Measurements from ENCODE around the gene EFS.

The EFS gene

GRCh38 chr14:23378612-23379220, 13.7 kb upstream of the EFS start:
- DNase-seq (ENCODE audit: low read depth in 2 of 2) = no peak
- no peak overlapping the region for H3K4me3 ChIP-seq (replicated peaks in 1 of 2; ENCODE audit: low read depth in 2 of 2, low read length in 2 of 2)
- TF ChIP-seq, protein P1, sequence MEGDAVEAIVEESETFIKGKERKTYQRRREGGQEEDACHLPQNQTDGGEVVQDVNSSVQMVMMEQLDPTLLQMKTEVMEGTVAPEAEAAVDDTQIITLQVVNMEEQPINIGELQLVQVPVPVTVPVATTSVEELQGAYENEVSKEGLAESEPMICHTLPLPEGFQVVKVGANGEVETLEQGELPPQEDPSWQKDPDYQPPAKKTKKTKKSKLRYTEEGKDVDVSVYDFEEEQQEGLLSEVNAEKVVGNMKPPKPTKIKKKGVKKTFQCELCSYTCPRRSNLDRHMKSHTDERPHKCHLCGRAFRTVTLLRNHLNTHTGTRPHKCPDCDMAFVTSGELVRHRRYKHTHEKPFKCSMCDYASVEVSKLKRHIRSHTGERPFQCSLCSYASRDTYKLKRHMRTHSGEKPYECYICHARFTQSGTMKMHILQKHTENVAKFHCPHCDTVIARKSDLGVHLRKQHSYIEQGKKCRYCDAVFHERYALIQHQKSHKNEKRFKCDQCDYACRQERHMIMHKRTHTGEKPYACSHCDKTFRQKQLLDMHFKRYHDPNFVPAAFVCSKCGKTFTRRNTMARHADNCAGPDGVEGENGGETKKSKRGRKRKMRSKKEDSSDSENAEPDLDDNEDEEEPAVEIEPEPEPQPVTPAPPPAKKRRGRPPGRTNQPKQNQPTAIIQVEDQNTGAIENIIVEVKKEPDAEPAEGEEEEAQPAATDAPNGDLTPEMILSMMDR (IDR thresholded peaks at IDR 0.05; ENCODE audit: low read depth, low read length) = no peak

DNA sequence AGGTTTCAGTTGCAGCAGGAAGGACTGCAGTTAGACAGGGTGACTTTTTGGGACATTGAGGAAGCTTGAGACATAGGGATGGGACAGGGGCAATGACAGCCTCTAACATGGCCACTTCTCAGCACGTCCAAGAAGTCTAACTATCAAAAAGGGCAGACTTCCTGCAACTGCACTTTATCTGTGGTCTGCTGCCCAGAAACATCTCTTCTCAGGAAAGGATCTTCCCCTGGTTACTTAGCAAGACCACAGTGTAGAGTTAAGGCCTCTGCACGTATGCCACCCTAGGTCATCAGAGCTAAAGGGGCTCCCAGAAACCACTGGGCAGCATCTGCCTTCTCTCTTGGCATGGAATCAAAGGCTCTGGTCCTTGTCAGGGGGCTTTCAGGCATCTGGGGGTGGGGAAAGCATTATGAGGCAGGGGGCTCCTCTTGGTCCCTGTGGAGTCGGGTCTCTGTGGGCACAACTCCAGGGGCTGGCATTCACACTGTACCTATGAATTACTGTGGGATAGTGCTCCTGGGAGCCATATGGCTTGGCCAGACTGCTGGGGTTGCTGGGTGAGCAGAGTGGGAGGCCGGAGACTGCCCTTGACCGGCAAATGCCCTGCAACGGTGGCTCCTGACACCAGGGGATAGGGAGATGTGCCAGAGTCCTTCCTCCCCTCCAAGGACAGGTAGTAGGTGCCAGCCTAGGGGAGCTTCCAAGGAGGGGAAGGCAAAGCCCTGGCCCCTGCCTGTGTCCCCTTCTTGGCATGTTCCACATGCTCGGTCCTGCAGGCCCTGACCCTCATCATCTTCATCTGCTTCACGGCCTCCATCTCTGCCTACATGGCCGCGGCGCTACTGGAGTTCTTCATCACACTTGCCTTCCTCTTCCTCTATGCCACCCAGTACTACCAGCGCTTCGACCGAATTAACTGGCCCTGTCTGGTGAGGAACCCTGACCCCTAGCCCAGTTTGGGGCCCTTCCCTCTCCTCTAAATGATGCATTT, 12.9 kb upstream of the EFS start:
- H3K4me3 ChIP-seq (replicated peaks in 1 of 2; ENCODE audit: low read depth in 2 of 2, low read length in 2 of 2) = no peak overlapping the region
- DNase-seq (ENCODE audit: low read depth in 2 of 2) = no peak
- TF ChIP-seq, protein P1 (IDR thresholded peaks at IDR 0.05; ENCODE audit: low read depth, low read length) = no peak

DNA sequence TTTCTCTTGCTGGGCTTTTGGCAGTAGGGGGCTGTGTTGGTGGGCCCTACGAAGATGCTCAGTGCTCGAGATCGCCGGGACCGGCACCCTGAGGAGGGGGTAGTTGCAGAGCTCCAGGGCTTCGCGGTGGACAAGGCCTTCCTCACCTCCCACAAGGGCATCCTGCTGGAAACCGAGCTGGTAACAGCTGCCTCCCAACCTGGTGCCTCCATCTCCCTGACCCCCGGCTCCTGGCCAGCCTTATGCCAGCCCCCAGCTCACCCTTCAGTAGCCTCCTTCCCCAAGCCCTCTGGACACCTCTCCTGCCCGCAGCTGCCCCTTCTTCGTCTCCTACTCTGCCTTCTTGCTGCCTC, 12.2 kb upstream of the EFS start:
- no peak overlapping the region for H3K4me3 ChIP-seq (replicated peaks in 1 of 2; ENCODE audit: low read depth in 2 of 2, low read length in 2 of 2)
- TF ChIP-seq, protein P1 (IDR thresholded peaks at IDR 0.05; ENCODE audit: low read depth, low read length) = no peak
- DNase-seq (ENCODE audit: low read depth in 2 of 2) = no peak

- TF ChIP-seq, protein P1 (IDR thresholded peaks at IDR 0.05; ENCODE audit: low read depth, low read length) = no peak
- peak in 1 of 2 donors; percentile 7 for DNase-seq (ENCODE audit: low read depth in 2 of 2)
- H3K4me3 ChIP-seq (replicated peaks in 1 of 2; ENCODE audit: low read depth in 2 of 2, low read length in 2 of 2) = no peak within 1 kb of the TSS
Measured at GRCh38 chr14:23376482-23377197, 11.7 kb upstream of the EFS start, which contains the start of gene CMTM5. CMTM5 (plus strand) TSS chr14:23377046; CDS start chr14:23377252, 206 bp downstream.

DNA sequence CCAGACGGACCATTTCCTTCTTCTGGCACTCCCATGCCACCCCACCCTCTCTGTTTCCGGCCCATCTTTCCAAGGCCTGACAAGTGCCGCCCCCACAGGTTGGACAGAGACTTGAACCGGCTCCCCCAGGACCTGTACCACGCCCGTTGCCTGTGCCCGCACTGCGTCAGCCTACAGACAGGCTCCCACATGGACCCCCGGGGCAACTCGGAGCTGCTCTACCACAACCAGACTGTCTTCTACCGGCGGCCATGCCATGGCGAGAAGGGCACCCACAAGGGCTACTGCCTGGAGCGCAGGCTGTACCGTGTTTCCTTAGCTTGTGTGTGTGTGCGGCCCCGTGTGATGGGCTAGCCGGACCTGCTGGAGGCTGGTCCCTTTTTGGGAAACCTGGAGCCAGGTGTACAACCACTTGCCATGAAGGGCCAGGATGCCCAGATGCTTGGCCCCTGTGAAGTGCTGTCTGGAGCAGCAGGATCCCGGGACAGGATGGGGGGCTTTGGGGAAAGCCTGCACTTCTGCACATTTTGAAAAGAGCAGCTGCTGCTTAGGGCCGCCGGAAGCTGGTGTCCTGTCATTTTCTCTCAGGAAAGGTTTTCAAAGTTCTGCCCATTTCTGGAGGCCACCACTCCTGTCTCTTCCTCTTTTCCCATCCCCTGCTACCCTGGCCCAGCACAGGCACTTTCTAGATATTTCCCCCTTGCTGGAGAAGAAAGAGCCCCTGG, 10.7 kb upstream of the EFS start:
- TF ChIP-seq, protein P1 (IDR thresholded peaks at IDR 0.05; ENCODE audit: low read depth, low read length) = no peak
- no peak overlapping the region for H3K4me3 ChIP-seq (replicated peaks in 1 of 2; ENCODE audit: low read depth in 2 of 2, low read length in 2 of 2)
- DNase-seq (ENCODE audit: low read depth in 2 of 2) = no peak

DNA sequence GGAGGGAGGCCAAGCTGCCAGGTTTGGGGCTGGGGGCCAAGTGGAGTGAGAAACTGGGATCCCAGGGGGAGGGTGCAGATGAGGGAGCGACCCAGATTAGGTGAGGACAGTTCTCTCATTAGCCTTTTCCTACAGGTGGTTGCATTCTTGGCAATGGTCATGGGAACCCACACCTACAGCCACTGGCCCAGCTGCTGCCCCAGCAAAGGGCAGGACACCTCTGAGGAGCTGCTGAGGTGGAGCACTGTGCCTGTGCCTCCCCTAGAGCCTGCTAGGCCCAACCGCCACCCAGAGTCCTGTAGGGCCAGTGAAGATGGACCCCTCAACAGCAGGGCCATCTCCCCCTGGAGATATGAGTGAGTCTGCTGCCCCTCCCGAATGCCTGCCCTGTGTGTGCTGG, 8.1 kb upstream of the EFS start:
- TF ChIP-seq, protein P1 (IDR thresholded peaks at IDR 0.05; ENCODE audit: low read depth, low read length) = no peak
- DNase-seq (ENCODE audit: low read depth in 2 of 2) = no peak
- H3K4me3 ChIP-seq (replicated peaks in 1 of 2; ENCODE audit: low read depth in 2 of 2, low read length in 2 of 2) = no peak overlapping the region

Data from cardiac fibroblast (primary cell).